ENCODE data around the gene RERGL. TPM values are rescaled to one million over a fixed set of nuclear protein-coding genes. Genes with fewer than 3 reads are reported as not detected.

RERGL gene
- total RNA-seq, 6 donors from 2014 or later = 0.29 to 2.1 (median 0.91) TPM; not detected in 3

DNA sequence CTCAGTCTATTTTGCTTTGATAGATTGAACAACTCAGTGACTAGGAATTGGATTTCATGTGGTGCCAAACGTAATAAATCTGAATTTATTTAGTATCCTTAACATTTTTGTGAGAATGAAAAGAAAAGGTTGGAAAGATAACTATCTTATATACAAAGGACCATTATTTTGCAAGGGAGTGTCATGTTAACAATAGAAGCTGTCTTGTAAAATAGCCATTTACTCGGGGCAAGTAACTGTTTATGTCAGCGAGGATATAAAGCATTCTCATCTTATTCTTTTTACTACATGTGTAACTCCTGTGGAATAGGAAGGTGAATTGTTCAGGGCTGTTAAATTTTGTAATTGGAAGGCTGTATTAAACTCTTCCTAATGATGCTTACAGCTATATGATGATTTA, 5.9 kb downstream of the RERGL start:
- WGBS, 2 donors = 64 to 68% methylated on average over 3 of the region's 3 CpGs
- DNase-seq (no peak), ATAC-seq (ENCODE audit: low FRiP score in 2 of 2) (no peak)
- Histone ChIP-seq H3K27me3 (no peaks in the 10 kb centered on the region), H3K4me1 (no peaks in the 10 kb centered on the region), H3K36me3 (no peaks in the 10 kb centered on the region), H3K27ac (no peak overlapping the region), H3K9me3 (no peaks in the 10 kb centered on the region), H3K4me3 (no peak overlapping the region)
- TF ChIP-seq EP300 (IDR thresholded peaks at IDR 0.05) = no peak
- TF ChIP-seq, protein P1, sequence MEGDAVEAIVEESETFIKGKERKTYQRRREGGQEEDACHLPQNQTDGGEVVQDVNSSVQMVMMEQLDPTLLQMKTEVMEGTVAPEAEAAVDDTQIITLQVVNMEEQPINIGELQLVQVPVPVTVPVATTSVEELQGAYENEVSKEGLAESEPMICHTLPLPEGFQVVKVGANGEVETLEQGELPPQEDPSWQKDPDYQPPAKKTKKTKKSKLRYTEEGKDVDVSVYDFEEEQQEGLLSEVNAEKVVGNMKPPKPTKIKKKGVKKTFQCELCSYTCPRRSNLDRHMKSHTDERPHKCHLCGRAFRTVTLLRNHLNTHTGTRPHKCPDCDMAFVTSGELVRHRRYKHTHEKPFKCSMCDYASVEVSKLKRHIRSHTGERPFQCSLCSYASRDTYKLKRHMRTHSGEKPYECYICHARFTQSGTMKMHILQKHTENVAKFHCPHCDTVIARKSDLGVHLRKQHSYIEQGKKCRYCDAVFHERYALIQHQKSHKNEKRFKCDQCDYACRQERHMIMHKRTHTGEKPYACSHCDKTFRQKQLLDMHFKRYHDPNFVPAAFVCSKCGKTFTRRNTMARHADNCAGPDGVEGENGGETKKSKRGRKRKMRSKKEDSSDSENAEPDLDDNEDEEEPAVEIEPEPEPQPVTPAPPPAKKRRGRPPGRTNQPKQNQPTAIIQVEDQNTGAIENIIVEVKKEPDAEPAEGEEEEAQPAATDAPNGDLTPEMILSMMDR (IDR thresholded peaks at IDR 0.05) = no peak
- no peak for TF ChIP-seq POLR2A (IDR thresholded peaks at IDR 0.05)
- no peak for TF ChIP-seq POLR2AphosphoS5 (IDR thresholded peaks at IDR 0.05)

DNA sequence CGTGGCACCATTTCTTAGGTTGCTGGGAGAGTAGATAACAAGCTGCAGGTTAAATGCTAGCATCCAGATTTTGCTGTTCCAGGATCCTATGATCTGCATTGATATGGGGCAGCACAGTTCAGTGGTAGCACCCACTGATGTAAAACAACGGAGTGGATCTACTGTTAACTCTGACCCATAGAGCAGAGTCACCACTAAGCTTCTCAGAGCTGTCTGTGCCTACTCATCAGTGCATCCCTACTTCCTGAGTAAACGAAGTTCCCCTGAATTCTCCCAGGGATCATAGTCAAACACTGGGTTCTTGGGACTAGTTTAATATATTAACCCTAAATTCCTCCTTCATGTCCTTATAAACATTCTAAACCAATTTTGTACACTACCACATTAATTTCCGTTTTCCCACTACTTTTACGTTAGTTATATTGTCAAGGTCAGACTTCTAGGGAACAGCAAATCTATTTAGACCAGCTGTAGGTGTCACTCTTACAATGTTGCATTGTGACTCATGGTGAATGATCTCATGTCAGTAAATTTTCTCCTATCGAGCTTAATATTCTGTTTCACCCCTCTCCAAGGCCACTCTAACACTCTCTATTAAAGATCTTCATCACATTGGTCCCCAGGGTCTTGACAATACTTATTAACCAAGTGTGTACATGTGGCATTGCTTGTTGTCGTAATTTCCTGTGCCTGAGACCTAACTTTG, 10.3 kb downstream of the RERGL start:
- Histone ChIP-seq H3K4me3 (no peak overlapping the region), H3K4me1 (no peaks in the 10 kb centered on the region), H3K36me3 (no peaks in the 10 kb centered on the region), H3K27ac (no peak overlapping the region), H3K27me3 (no peaks in the 10 kb centered on the region), H3K9me3 (no peaks in the 10 kb centered on the region)
- TF ChIP-seq EP300 (IDR thresholded peaks at IDR 0.05) (no peak), POLR2AphosphoS5 (IDR thresholded peaks at IDR 0.05) (no peak), POLR2A (IDR thresholded peaks at IDR 0.05) (no peak)
- TF ChIP-seq, protein P1 (IDR thresholded peaks at IDR 0.05) = no peak
- WGBS, 2 donors = 68 to 74% methylated on average over 7 of the region's 7 CpGs
- DNase-seq = no peak
- ATAC-seq (ENCODE audit: low FRiP score in 2 of 2) = no peak

DNA sequence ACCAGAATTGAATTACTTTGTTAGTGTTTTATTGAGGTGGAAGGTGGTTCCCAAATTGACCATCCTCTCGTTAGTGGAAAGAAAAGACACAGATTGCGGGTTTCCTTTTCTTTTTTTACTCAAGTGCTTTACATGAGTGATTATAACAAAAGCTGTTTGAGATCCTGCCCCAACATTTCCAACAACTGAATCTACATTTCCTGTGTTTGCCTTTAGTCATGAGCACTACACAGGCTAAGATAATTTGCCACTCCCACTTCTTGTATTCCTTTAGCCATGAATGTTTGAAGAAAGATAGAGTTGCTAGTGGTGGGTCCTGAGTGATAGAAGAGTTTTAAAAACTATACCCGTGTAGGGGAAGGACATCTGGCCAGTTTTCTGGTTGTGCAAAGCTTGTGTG, 16.0 kb downstream of the RERGL start:
- H3K27me3 ChIP-seq = no peaks in the 10 kb centered on the region
- TF ChIP-seq POLR2AphosphoS5 (IDR thresholded peaks at IDR 0.05) (no peak), EP300 (IDR thresholded peaks at IDR 0.05) (no peak), POLR2A (IDR thresholded peaks at IDR 0.05) (no peak)
- TF ChIP-seq, protein P1 (IDR thresholded peaks at IDR 0.05) = no peak
- no peak overlapping the region for H3K27ac ChIP-seq
- ATAC-seq (ENCODE audit: low FRiP score in 2 of 2) (no peak), DNase-seq (no peak)
- no peak overlapping the region for H3K4me3 ChIP-seq
- H3K9me3 ChIP-seq = no peaks in the 10 kb centered on the region
- no peaks in the 10 kb centered on the region for H3K36me3 ChIP-seq
- no peaks in the 10 kb centered on the region for H3K4me1 ChIP-seq
- 49 to 54% methylated on average over 3 of the region's 3 CpGs for WGBS, 2 donors

DNA sequence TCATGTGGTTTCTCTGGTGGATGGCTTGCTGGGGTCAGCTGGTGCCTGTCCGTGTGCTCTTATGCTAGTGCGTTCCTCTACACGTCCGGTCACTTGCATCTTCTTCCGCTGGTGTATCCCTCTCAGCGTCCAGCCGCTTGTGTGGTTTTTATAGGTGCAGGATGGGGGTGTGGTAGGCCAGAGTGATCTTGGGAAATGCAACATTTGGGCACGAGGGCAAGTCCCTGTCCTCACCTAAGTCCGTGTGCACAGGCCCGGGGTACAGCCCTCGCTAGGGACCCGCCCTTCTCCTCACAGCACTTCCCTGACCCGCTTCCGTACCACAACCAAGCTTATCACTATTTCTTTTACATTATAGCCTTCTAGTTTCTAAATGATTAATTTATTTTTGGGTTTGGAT, 17.3 kb downstream of the RERGL start:
- Histone ChIP-seq H3K4me1 (no peaks in the 10 kb centered on the region), H3K36me3 (no peaks in the 10 kb centered on the region), H3K4me3 (no peak overlapping the region), H3K27me3 (no peaks in the 10 kb centered on the region), H3K27ac (no peak overlapping the region), H3K9me3 (no peaks in the 10 kb centered on the region)
- TF ChIP-seq POLR2AphosphoS5 (IDR thresholded peaks at IDR 0.05) (no peak), POLR2A (IDR thresholded peaks at IDR 0.05) (no peak), EP300 (IDR thresholded peaks at IDR 0.05) (no peak)
- TF ChIP-seq, protein P1 (IDR thresholded peaks at IDR 0.05) = no peak
- ATAC-seq (ENCODE audit: low FRiP score in 2 of 2) = peak in 1 of 2 donors; percentile 61
- peak in 1 of 2 donors; percentile 2 for DNase-seq
- WGBS, 2 donors = 84 to 91% methylated on average over 13 to 14 of the region's 14 CpGs

DNA sequence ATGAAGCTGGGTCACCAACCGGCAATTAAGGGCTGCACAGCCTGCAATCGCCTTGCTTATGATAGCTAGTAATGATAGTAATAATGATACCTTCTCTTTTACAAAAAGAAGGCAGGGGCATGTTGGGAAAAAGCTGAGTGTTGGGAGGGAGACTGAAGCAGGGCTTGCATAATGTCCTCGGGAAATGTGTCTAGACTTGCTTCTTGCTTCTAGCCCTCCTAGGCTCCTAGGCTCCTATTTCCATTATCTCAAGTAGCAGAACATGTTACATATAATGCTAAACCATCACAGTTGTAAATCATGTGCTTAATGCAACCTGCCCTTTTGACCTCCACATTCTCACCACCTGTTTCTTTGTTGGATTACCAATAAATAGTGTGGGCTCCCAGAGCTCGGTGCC, 18.7 kb downstream of the RERGL start:
- no peaks in the 10 kb centered on the region for H3K9me3 ChIP-seq
- no peak for DNase-seq
- ATAC-seq (ENCODE audit: low FRiP score in 2 of 2) = no peak
- H3K36me3 ChIP-seq = no peaks in the 10 kb centered on the region
- no peaks in the 10 kb centered on the region for H3K4me1 ChIP-seq
- no peak for TF ChIP-seq POLR2A (IDR thresholded peaks at IDR 0.05)
- no peak for TF ChIP-seq POLR2AphosphoS5 (IDR thresholded peaks at IDR 0.05)
- TF ChIP-seq EP300 (IDR thresholded peaks at IDR 0.05) = no peak
- TF ChIP-seq, protein P1 (IDR thresholded peaks at IDR 0.05) = no peak
- no peak overlapping the region for H3K4me3 ChIP-seq
- H3K27me3 ChIP-seq = no peaks in the 10 kb centered on the region
- H3K27ac ChIP-seq = no peak overlapping the region
- 88 to 90% methylated on average over 4 of the region's 4 CpGs for WGBS, 2 donors
